ENCODE data around the gene PLEKHA6.

PLEKHA6 gene

DNA sequence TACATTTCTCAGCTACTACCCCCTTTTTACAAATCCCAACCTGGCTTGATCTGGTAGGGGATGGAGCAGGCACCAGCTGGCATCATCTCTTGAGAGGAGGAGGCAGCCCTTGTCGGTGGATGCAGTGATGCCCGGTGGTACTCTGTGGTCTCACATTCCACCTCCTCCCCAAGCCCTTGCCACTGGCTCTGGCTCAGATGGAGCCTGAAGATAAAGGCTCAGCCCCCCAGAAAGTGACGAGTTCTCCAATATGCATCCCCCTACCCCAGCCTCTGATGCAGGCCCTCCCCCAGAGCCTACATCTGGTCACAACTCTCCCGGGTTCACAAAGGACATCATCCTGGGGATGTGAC, 142.1 kb downstream of the PLEKHA6 start:
- H3K4me3 ChIP-seq (ENCODE audit: low read length): no peak overlapping the region
- no peak for DNase-seq (ENCODE audit: low read depth)
- TF ChIP-seq, protein P1, sequence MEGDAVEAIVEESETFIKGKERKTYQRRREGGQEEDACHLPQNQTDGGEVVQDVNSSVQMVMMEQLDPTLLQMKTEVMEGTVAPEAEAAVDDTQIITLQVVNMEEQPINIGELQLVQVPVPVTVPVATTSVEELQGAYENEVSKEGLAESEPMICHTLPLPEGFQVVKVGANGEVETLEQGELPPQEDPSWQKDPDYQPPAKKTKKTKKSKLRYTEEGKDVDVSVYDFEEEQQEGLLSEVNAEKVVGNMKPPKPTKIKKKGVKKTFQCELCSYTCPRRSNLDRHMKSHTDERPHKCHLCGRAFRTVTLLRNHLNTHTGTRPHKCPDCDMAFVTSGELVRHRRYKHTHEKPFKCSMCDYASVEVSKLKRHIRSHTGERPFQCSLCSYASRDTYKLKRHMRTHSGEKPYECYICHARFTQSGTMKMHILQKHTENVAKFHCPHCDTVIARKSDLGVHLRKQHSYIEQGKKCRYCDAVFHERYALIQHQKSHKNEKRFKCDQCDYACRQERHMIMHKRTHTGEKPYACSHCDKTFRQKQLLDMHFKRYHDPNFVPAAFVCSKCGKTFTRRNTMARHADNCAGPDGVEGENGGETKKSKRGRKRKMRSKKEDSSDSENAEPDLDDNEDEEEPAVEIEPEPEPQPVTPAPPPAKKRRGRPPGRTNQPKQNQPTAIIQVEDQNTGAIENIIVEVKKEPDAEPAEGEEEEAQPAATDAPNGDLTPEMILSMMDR (conservative IDR thresholded peaks at IDR 0.05; ENCODE audit: low read depth, low read length): no peak

- TF ChIP-seq, protein P1 (conservative IDR thresholded peaks at IDR 0.05; ENCODE audit: low read depth, low read length): no peak
- DNase-seq (ENCODE audit: low read depth): no peak
- no peak overlapping the region for H3K4me3 ChIP-seq (ENCODE audit: low read length)
Observed at GRCh38 chr1:204216880-204217647, 142.7 kb downstream of the PLEKHA6 start.

- no peak for DNase-seq (ENCODE audit: low read depth)
- no peak overlapping the region for H3K4me3 ChIP-seq (ENCODE audit: low read length)
- TF ChIP-seq, protein P1 (conservative IDR thresholded peaks at IDR 0.05; ENCODE audit: low read depth, low read length): no peak
Observed at GRCh38 chr1:204216236-204216635, 143.5 kb downstream of the PLEKHA6 start.

- peak; percentile 33 for DNase-seq (ENCODE audit: low read depth)
- TF ChIP-seq, protein P1 (conservative IDR thresholded peaks at IDR 0.05; ENCODE audit: low read depth, low read length): peak; percentile 74
- H3K4me3 ChIP-seq (ENCODE audit: low read length): peak within 1 kb of the TSS; percentile 42
Observed at GRCh38 chr1:204213668-204214662, 145.8 kb downstream of the PLEKHA6 start, which contains the start of gene GOLT1A. Gene GOLT1A (minus strand): TSS chr1:204213988. CDS start chr1:204213906, 82 bp downstream.

DNA sequence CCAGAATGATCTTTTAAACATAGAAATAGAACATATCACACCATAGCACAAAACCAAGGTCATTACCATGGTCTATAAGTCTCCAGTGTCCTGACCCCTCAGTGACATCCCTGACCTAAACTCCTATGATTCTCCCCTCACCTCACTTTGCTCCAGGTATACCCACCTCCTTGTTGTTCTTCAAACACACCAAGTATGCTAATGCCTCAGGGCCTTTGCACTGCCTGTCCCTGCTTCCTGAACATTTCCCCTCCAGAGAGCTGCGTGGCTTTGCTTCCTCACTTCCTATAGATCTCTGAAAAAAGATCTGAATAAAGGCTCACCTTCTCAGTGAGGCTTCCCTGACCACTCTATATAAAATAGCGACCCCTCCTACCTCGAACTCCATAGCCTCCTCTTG, 147.0 kb downstream of the PLEKHA6 start:
- H3K4me3 ChIP-seq (ENCODE audit: low read length): no peak overlapping the region
- DNase-seq (ENCODE audit: low read depth): no peak
- TF ChIP-seq, protein P1 (conservative IDR thresholded peaks at IDR 0.05; ENCODE audit: low read depth, low read length): no peak

GRCh38 chr1:204211046-204211445, 148.7 kb downstream of the PLEKHA6 start:
- no peak for DNase-seq (ENCODE audit: low read depth)
- TF ChIP-seq, protein P1 (conservative IDR thresholded peaks at IDR 0.05; ENCODE audit: low read depth, low read length): no peak
- no peak overlapping the region for H3K4me3 ChIP-seq (ENCODE audit: low read length)
